ENCODE data around the gene GUCA1A.
A peak's percentile ranks its signal among the peaks of the same experiment; 100 is the strongest.
"Not testable (repeated sequence)": the region's sequence is repeated elsewhere in the genome, so short reads cannot be mapped to it uniquely, and the experiment has no call there.

Gene GUCA1A

GRCh38 chr6:42147138-42147562 lies 26.0 kb upstream of the GUCA1A start:
- no peak for DNase-seq

DNA sequence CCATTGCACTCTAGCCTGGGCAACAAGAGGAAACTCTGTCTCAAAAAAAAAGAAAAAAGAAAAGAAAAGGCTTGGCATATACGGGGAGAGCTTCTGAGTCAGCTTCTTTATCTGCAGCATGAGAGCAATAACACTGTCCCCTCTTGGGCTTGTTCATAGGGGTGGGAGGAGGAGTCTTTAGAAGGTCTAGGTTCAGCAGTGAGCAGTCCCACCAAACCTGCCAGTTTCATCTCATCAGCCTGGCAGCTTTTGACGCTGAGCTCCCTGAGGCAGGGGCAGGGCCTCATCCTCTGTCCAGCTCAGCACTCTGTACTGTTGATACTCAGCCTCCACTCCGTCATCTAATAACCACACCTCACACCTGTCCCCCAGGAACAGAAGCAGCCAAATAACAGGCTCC lies 25.1 kb upstream of the GUCA1A start:
- DNase-seq = no peak

GRCh38 chr6:42150254-42150653 lies 22.9 kb upstream of the GUCA1A start:
- DNase-seq = no peak

- no peak for DNase-seq
Observed at GRCh38 chr6:42152024-42152423, 21.1 kb upstream of the GUCA1A start.

- not testable (repeated sequence) for DNase-seq
Observed at GRCh38 chr6:42152528-42153213, 20.5 kb upstream of the GUCA1A start.

- no peak for DNase-seq
Observed at GRCh38 chr6:42153921-42154320, 19.2 kb upstream of the GUCA1A start.

DNA sequence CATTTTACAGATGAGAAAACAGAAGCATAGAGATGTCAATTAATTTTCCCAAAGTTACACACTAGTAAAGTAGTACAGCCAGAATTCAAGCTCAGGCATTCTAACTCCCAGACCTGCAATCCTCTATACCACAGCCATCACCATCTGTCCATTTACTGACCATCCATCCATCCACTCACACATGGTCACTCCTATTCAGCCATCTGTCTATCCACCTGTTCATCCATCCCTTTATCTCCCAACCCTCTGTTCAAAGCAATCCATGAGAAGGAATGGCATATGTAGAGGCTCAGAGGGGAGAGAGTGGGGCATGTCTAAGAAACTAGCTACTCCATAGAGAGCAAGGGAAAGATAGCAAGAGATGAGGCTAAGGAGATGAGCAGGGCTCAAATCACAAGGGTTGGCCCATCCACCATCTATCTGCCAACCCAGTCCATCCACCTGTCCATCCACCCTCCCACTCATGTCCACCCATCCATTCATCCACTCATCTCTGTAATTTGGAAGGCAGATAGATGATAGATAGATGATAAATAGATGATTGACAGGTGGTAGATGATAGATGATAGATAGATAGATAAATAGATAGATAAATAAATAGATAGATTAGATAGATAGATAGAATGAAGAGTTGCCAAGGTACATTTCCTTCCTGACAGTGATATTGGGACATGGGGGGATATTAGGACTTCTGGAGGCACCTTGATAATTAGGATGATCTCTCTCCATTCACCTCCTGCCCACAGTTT lies 18.5 kb upstream of the GUCA1A start:
- no peak for DNase-seq

DNA sequence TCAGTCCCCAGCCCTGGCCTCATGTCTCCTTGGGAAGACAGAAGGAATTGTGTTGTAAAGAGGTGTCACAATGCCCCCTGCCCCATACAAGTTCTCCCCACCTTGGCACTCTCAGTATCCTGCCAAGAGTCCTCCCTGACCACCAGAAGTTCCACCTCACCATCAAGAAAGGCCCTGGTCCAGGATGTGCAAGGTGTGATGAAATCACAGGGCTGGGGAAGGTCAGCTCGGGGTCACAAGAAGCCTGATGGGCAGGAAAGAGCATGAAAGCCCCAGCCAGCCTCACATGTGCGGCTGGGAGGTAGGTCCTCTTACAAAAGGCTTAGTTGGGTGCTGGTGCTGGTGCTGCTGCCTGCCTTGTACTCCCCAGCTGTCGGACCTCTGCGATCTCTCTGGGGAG lies 17.9 kb upstream of the GUCA1A start:
- no peak for DNase-seq

DNA sequence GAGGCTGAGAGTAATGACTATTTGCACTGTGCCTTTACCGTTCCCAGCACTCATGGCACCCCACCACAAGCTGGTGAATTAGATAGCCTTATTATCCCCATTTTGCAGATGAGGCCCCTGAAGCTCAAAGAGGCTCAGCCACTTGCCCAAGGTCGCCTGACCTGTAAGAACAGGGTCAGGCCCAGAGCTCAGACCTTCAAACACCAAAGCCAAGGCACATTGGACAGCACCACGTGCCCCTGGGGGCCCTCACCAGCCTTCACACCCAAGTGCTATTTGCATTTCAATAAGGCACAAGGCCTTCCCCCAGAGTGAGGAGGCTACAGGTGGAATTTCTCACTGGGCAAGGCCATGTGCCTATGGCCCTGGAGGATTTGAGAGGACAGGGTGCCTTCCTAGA lies 16.5 kb upstream of the GUCA1A start:
- no peak for DNase-seq

- DNase-seq = no peak
Observed at GRCh38 chr6:42158011-42158410, 15.2 kb upstream of the GUCA1A start.

GRCh38 chr6:42158631-42159030 lies 14.5 kb upstream of the GUCA1A start:
- DNase-seq = no peak

GRCh38 chr6:42159431-42160024 lies 13.6 kb upstream of the GUCA1A start:
- DNase-seq = no peak

DNA sequence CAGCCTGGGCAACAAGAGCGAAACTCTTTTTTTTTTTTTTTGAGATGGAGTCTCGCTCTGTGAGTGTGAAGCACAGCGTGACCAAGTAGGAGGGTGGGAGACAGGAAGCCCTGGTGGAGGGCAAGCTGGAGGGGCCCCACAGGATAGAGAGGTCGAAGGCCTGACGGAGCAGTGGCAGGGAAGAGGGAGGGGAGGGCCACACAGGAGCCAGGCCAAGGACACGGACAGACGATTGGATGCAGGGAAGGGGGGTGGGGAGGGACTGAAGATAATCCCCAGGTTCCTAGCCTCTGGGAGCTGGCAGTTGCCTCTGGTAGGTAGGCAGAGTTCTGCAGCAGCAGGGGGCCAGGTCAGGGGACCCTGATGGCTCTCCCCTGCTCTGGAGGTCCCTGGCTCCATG lies 10.8 kb upstream of the GUCA1A start:
- no peak for DNase-seq

- no peak for DNase-seq
Observed at GRCh38 chr6:42162812-42163211, 10.4 kb upstream of the GUCA1A start.

DNA sequence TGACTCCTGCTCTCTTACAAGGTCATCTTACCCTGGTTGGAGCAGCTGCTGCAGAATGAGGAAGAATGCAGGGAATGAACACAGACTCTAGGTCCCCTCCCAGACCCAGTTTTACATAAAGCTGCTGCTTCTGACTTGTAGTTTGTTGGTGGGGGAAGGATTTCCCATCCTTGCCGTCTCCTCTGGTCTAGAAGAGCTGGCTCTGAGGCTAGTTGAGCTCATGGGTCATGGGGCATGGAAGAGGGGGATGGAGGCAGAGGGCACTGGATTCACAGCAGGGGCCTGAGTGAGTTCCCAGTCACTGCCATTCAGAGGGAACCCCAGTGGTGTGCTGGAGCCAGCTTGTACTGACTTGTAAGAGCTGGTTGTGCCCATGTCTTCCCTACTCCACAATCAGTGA lies 9.2 kb upstream of the GUCA1A start:
- no peak for DNase-seq

DNA sequence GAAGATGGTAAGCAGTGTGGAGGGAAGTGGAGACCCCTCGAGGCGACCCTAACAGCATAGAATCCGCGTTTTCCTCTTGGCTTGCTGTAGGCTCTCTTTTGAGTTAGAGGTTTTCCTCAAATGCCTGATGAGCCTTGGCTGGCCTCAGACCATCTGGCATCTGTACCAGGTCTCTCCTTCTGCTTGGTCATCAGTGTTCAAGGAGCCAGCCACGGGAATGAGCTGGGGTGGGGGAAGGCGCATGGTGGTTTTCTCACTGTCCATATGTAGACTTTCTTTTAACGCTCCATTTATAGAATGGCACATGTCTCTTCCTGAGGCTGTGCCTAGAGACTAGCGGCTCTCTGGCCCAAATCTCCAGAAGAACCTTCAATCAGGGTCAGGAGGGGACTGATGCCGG lies 8.1 kb upstream of the GUCA1A start:
- DNase-seq = no peak

GRCh38 chr6:42166444-42167141 lies 6.6 kb upstream of the GUCA1A start:
- DNase-seq = peak; percentile 83

DNA sequence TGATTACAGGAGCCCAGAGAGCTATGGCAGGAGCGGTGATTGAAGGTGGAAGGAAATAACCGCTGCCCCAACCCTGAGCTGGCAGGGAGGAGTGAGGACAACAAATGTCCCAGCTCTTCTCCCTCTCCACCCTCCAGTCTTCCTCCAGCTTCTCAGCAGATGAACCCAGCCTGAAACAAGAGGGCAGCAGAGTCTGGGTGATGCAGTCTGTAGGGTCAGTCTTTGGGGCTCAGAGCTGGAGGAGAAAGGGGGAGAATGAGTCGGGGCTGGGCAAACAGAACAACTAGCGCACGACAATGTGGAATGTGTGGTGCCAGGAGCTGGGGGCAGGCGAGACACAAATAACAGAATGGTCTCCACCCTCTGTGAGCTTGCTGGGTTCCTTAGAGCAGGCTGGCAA lies 4.5 kb upstream of the GUCA1A start:
- no peak for DNase-seq

DNA sequence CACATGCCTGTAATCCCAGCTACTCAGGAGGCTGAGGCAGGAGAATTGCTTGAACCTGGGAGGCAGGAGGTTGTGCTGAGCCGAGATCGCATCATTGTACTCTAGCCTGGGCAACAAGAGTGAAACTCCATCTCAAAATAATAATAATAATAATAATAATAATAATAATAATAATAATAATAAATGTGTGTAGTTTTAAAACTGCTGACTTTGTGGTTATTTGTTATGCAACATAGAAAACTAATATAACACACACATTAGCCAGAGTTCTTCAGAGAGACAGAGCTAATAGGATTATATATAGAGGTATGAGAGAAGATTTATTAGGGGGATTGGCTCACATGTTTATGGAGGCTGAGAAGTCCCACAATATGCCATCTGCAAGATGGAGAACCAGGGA lies 3.4 kb upstream of the GUCA1A start:
- DNase-seq = not testable (repeated sequence)

- no peak for DNase-seq
Observed at GRCh38 chr6:42171813-42172581, 1.2 kb upstream of the GUCA1A start.

- DNase-seq = no peak
Observed at GRCh38 chr6:42175860-42176259, 2.7 kb downstream of the GUCA1A start.

GRCh38 chr6:42176981-42177380 lies 3.8 kb downstream of the GUCA1A start:
- DNase-seq = no peak
